Smooth muscle cell (in vitro differentiated cells): ENCODE data around the gene TBC1D8B. TPM values are rescaled to one million over a fixed set of nuclear protein-coding genes. Genes with fewer than 3 reads are reported as not detected.
"Not testable (repeated sequence)": the region's sequence is repeated elsewhere in the genome, so short reads cannot be mapped to it uniquely, and the experiment has no call there.

Experiments
- DNase-seq: peaks from one replicate; lab custom pipeline; 2025; ENCODE audit not compliant: unreplicated experiment; lab: John Stamatoyannopoulos, UW
- H2AFZ ChIP-seq: fragments of 200-600 bp; sonication (generic); 2 replicates; pipeline ENCODE4 v1.6.0; 2016; ENCODE audit warnings: antibody characterized with exemption, low read depth, mild to moderate bottlenecking
- H3F3A ChIP-seq: fragments of 200-600 bp; sonication (generic); 2 replicates; pipeline ENCODE4 v1.6.0; 2017; ENCODE audit warnings: antibody characterized with exemption, low read depth
- H3K27ac ChIP-seq: fragments of 200-600 bp; sonication (generic); 2 replicates; pipeline ENCODE4 v1.5.1; 2016; ENCODE audit warnings: low read depth, mild to moderate bottlenecking
- H3K27me3 ChIP-seq: fragments of 200-600 bp; sonication (generic); 2 replicates; pipeline ENCODE4 v1.6.1; 2016; ENCODE audit warnings: low read depth, mild to moderate bottlenecking
- H3K36me3 ChIP-seq: fragments of 200-600 bp; sonication (generic); 2 replicates; pipeline ENCODE4 v1.5.1; 2016; ENCODE audit warnings: low read depth
- H3K4me1 ChIP-seq: fragments of 200-600 bp; sonication (generic); 2 replicates; pipeline ENCODE4 v1.5.1; 2016; ENCODE audit warnings: low read depth
- H3K4me2 ChIP-seq: fragments of 200-600 bp; sonication (generic); 2 replicates; pipeline ENCODE4 v1.6.0; 2016; ENCODE audit warnings: mild to moderate bottlenecking
- H3K4me3 ChIP-seq: fragments of 200-600 bp; sonication (generic); 2 replicates; pipeline ENCODE4 v1.5.1; 2016; ENCODE audit warnings: mild to moderate bottlenecking
- H3K79me2 ChIP-seq: fragments of 200-600 bp; sonication (generic); 2 replicates; pipeline ENCODE4 v1.6.0; 2016; ENCODE audit warnings: low read depth, mild to moderate bottlenecking
- H3K9ac ChIP-seq: fragments of 200-600 bp; sonication (generic); 2 replicates; pipeline ENCODE4 v1.6.0; 2016; ENCODE audit warnings: low read depth
- H3K9me3 ChIP-seq: fragments of 200-600 bp; sonication (generic); replicated peaks from 2 replicates; pipeline ENCODE4 v1.5.1; 2016; ENCODE audit warnings: low read depth
- H4K20me1 ChIP-seq: fragments of 200-600 bp; sonication (generic); 2 replicates; pipeline ENCODE4 v1.6.0; 2016; ENCODE audit warnings: low read depth
- CTCF ChIP-seq: fragments of 200-600 bp; sonication (generic); IDR thresholded peaks from 2 replicates; pipeline ENCODE4 v1.5.1; 2017; ENCODE audit warnings: borderline replicate concordance, mild to moderate bottlenecking, antibody characterized with exemption; ENCODE audit not compliant: insufficient read depth, poor library complexity, severe bottlenecking
- WGBS: methylation state at CpG from one replicate; pipeline ENCODE4 v1.1.7; 2016; ENCODE audit warnings: low lambda C conversion rate; 5-methylcytosine and 5-hydroxymethylcytosine counted together
- polyA plus RNA-seq: library from polyadenylated mRNA; unstranded; fragments of >200 nt; fragmentation: Nextera tagmentation; extraction: Ambion mirVana; gene quantifications from 2 replicates; pipeline ENCODE4 v1.2.1, GENCODE V29; 2016
- total RNA-seq: library from RNA; depleted of rRNA; stranded (reverse); fragments of >200 nt; gene quantifications from 2 replicates; pipeline ENCODE4 v1.2.3, GENCODE V29; 2014

Gene TBC1D8B
- total and polyA plus RNA-seq, 2 experiments from 2014 or later: 9.2 to 21.8 TPM

- no peaks in the 10 kb centered on the region for H3K79me2 ChIP-seq
- no peak overlapping the region for H2AFZ ChIP-seq
- DNase-seq: no peak
- H3K4me1 ChIP-seq: no peaks in the 10 kb centered on the region
- no peak overlapping the region for H3K9ac ChIP-seq
- no peaks in the 10 kb centered on the region for H3F3A ChIP-seq
- 54% methylated on average over 7 of the region's 7 CpGs for WGBS
- no peaks in the 10 kb centered on the region for H3K36me3 ChIP-seq
- no peak overlapping the region for H3K27ac ChIP-seq
- H3K27me3 ChIP-seq: no peaks in the 10 kb centered on the region
- H3K4me3 ChIP-seq: no peak overlapping the region
- peaks cover 23% of the 10 kb centered on the region for H4K20me1 ChIP-seq
- no peak for TF ChIP-seq CTCF
- H3K9me3 ChIP-seq: no peaks in the 10 kb centered on the region
- no peak overlapping the region for H3K4me2 ChIP-seq
Observed at GRCh38 chrX:106811131-106811910, 8.8 kb downstream of the TBC1D8B start.

GRCh38 chrX:106812930-106813329 lies 10.5 kb downstream of the TBC1D8B start:
- WGBS: 68% methylated on average over 5 of the region's 5 CpGs
- peaks cover 32% of the 10 kb centered on the region for H4K20me1 ChIP-seq
- not testable (repeated sequence) for H3K27ac ChIP-seq, H3K9ac ChIP-seq, DNase-seq, H3K27me3 ChIP-seq, H3K36me3 ChIP-seq, H3F3A ChIP-seq, H3K4me1 ChIP-seq, H2AFZ ChIP-seq, H3K4me3 ChIP-seq, H3K4me2 ChIP-seq, H3K9me3 ChIP-seq, H3K79me2 ChIP-seq

- not testable (repeated sequence) for H3K4me2 ChIP-seq, H3K27ac ChIP-seq, H3K4me3 ChIP-seq, H3K4me1 ChIP-seq, H2AFZ ChIP-seq, DNase-seq, H3K79me2 ChIP-seq, H3F3A ChIP-seq, H3K27me3 ChIP-seq, H3K36me3 ChIP-seq, H3K9me3 ChIP-seq, H3K9ac ChIP-seq
- WGBS: 92% methylated on average over 3 of the region's 3 CpGs
- H4K20me1 ChIP-seq: peaks cover 32% of the 10 kb centered on the region
Observed at GRCh38 chrX:106814093-106814492, 11.6 kb downstream of the TBC1D8B start.

- Histone ChIP-seq H3K79me2 (no peaks in the 10 kb centered on the region), H4K20me1 (no peaks in the 10 kb centered on the region), H3K9me3 (no peaks in the 10 kb centered on the region), H3K27ac (no peak overlapping the region), H3K9ac (no peak overlapping the region), H3K4me3 (no peak overlapping the region), H3K36me3 (no peaks in the 10 kb centered on the region), H3F3A (no peaks in the 10 kb centered on the region), H3K27me3 (no peaks in the 10 kb centered on the region), H3K4me1 (no peaks in the 10 kb centered on the region), H2AFZ (no peak overlapping the region), H3K4me2 (no peak overlapping the region)
- 55% methylated on average over 13 of the region's 13 CpGs for WGBS
- no peak for DNase-seq
- TF ChIP-seq CTCF: peak; percentile 15
Observed at GRCh38 chrX:106862972-106863688, 60.7 kb downstream of the TBC1D8B start.
